Measurements from ENCODE around the gene SAMD10. TPM values are rescaled to one million over a fixed set of nuclear protein-coding genes. Genes with fewer than 3 reads are reported as not detected.
A peak's percentile ranks its signal among the peaks of the same experiment; 100 is the strongest.
"Not testable (repeated sequence)": the region's sequence is repeated elsewhere in the genome, so short reads cannot be mapped to it uniquely, and the experiment has no call there.

Gene SAMD10
- total RNA-seq, 1 donor from 2014 or later, result 7.4 TPM

DNA sequence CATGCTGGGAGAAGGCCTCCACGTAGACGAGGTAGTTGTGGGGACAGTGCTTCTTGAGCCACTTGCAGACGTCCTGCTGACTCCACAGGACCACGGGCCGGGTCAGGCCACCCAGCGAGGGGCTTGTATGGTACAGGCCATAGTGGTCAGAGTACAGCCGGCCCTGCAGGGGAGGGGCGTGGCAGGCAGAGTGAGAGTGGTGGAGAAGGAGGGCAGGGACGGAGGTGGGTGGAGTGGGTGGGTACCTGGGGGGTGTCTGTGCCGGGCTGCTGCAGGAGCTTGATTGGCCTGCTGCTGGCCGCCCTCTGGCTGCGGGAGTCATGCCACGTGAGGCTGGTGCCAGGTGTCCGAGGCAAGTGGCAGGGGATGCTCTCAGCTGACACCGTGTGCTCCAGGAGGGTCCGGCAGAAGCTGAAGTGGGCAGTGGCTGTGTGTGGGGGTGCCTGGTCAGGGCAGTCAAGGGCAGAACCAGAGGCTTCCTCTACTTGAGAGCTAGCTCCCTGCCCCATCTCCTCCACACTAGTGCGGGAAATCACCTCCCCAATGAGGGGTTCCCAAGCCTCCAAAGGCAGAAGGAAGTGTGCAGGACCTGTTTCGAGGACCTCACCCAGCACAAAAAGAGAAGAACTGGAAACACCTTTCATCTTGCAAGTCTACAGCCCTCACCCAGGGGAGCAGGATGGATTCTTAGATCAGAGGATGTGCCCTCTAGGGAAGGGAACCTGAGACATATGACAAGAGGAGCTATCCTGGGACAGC is 2.3 kb downstream of the SAMD10 start:
- TF ChIP-seq, protein P1, sequence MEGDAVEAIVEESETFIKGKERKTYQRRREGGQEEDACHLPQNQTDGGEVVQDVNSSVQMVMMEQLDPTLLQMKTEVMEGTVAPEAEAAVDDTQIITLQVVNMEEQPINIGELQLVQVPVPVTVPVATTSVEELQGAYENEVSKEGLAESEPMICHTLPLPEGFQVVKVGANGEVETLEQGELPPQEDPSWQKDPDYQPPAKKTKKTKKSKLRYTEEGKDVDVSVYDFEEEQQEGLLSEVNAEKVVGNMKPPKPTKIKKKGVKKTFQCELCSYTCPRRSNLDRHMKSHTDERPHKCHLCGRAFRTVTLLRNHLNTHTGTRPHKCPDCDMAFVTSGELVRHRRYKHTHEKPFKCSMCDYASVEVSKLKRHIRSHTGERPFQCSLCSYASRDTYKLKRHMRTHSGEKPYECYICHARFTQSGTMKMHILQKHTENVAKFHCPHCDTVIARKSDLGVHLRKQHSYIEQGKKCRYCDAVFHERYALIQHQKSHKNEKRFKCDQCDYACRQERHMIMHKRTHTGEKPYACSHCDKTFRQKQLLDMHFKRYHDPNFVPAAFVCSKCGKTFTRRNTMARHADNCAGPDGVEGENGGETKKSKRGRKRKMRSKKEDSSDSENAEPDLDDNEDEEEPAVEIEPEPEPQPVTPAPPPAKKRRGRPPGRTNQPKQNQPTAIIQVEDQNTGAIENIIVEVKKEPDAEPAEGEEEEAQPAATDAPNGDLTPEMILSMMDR (conservative IDR thresholded peaks at IDR 0.05), result no peak
- peak overlapping the region; percentile 79 for H3K4me3 Mint-ChIP-seq
- DNase-seq (ENCODE audit: extremely low spot score, unreplicated experiment), result no peak
- H3K27ac Mint-ChIP-seq, result peak overlapping the region; percentile 79
- peaks cover 14% of the 10 kb centered on the region for H3K27me3 Mint-ChIP-seq
- peaks cover 20% of the 10 kb centered on the region for H3K4me1 Mint-ChIP-seq (ENCODE audit: unreplicated experiment)
- no peaks in the 10 kb centered on the region for H3K36me3 Mint-ChIP-seq
- no peaks in the 10 kb centered on the region for H3K9me3 Mint-ChIP-seq

DNA sequence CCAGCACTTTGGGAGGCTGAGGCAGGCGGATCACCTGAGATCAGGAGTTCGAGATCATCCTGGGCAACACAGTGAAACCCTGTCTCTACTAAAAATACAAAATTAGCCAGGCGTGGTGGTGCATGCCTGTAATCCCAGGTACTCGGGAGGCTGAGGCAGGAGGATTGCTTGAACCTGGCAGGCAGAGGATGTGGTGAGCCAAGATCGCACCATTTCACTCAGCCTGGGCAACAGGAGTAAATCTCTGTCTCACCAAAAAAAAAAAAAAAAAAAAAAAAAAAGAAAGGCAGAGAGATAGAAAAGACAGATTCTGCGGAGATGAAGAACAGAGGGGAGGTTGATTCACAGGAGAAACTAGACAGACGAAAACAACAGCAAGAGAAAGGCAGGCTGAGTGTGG is 2.9 kb downstream of the SAMD10 start:
- H3K36me3 Mint-ChIP-seq; DNase-seq (ENCODE audit: extremely low spot score, unreplicated experiment); H3K27ac Mint-ChIP-seq; H3K9me3 Mint-ChIP-seq: not testable (repeated sequence)
- Mint-ChIP-seq H3K27me3 (peaks cover 14% of the 10 kb centered on the region), H3K4me1 (ENCODE audit: unreplicated experiment) (peaks cover 15% of the 10 kb centered on the region), H3K4me3 (peak overlapping the region; percentile 74)

DNA sequence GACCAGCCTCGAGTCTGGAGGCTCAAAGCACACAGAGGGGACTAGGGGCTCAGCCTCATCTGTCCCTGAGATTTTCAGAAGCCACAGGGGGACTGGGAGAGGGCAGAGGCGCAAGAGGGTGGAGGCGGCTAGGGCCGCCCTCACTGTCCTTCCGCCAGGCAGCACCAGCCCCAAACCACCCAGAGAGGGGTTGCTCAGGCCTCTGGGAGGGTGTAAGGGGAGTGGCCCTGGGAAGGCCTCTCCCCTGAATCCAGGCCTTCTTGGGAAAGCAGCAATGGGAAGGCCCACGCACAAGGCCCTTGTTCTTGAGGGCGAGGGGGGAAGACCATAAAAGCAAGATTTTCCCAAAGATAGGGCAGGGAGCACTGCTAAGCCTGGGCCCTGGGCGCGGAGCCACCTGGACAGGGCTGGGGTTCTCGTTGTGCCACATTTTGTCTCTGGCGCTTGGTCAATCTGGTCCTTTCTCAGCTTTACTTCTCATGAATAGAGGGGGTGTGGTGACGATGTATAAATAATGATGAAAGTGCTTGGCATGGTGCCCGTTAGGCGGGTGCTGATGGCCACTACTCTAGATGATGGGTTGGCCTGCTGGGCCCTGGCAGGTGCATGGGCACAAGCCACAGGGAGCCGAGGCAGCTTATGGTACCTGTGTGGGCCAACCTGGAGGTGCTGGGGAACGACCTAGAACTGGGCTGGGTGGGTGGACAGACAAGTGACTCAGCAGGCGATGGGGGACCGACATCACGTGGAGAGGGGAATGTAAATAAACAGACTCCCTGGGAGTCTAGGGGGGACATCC is 4.8 kb downstream of the SAMD10 start:
- Mint-ChIP-seq H3K4me1 (ENCODE audit: unreplicated experiment) (peaks cover 4% of the 10 kb centered on the region), H3K36me3 (no peaks in the 10 kb centered on the region), H3K27ac (no peak overlapping the region), H3K9me3 (no peaks in the 10 kb centered on the region), H3K4me3 (peak overlapping the region; percentile 54), H3K27me3 (peaks cover 8% of the 10 kb centered on the region)
- no peak for DNase-seq (ENCODE audit: extremely low spot score, unreplicated experiment)
- TF ChIP-seq, protein P1 (conservative IDR thresholded peaks at IDR 0.05), result no peak

DNA sequence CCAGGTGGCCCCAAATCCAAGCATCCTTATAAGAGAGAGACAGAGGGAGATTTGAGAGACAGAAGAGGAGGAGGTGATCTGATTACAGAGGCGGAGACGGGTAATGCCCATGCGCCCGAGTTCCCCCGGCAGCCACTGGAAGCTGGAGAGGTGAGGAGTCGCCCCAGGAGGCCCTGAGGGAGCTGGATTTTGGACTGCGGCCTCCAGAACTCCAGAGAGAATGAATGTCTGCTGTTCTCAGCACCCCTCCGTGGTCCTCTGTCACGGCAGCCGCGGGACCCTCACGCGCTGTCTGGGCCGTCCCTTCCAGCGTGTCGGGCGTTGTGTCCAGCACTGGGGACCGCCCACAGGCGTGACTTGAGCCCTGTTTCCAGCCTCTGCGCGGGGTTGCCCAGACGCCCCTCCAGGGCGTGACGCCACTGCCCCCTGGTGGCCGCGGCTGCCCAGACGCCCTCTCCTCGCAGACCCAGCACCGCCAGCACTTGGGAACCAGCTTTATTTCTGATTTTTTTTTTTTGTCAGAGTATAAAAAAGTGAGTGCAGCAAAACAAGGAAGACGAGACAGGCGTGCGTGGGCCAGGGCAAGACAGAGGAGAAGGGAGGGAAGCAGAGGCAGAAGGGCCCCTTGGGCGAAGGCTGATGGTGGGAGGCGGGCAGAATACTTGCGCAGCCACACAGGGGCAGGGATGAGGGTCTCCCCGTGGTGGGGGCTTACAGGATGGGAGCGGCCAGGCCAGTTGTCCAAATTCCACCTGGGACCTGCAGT is 5.6 kb downstream of the SAMD10 start:
- peaks cover 8% of the 10 kb centered on the region for H3K27me3 Mint-ChIP-seq
- peak overlapping the region; percentile 40 for H3K27ac Mint-ChIP-seq

DNA sequence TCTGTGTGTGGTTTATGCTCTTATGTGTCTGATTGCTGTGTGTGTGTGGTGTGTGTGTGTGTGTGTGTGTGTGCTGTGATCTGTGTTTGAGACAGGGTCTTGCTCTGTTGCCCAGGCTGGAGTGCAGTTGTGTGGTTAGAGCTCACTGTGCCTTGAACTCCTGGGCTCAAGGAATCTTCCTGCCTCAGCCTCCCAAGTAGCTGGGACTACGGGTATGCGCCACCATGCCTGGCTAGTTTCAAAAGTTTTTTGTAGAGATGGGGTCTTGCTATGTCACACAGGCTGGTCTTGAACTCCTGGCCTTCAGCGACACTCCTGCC is 6.3 kb downstream of the SAMD10 start:
- Mint-ChIP-seq H3K4me1 (ENCODE audit: unreplicated experiment) (peaks cover 4% of the 10 kb centered on the region), H3K27me3 (peaks cover 8% of the 10 kb centered on the region), H3K9me3 (no peaks in the 10 kb centered on the region), H3K27ac (no peak overlapping the region), H3K4me3 (peak overlapping the region; percentile 70), H3K36me3 (no peaks in the 10 kb centered on the region)
- DNase-seq (ENCODE audit: extremely low spot score, unreplicated experiment), result no peak
- TF ChIP-seq, protein P1 (conservative IDR thresholded peaks at IDR 0.05), result no peak

More for the DNA sequence above, 5.6 kb downstream of the SAMD10 start:
- H3K4me1 Mint-ChIP-seq (ENCODE audit: unreplicated experiment), result peaks cover 4% of the 10 kb centered on the region
- no peaks in the 10 kb centered on the region for H3K9me3 Mint-ChIP-seq
- H3K36me3 Mint-ChIP-seq, result no peaks in the 10 kb centered on the region
- H3K4me3 Mint-ChIP-seq, result peak overlapping the region; percentile 37
- peak; percentile 95 for DNase-seq (ENCODE audit: extremely low spot score, unreplicated experiment)
- TF ChIP-seq, protein P1 (conservative IDR thresholded peaks at IDR 0.05), result peak; percentile 100

Data from type B pancreatic cell (in vitro differentiated cells).